ENCODE measurements around the gene RASAL2. TPM values are rescaled to one million over a fixed set of nuclear protein-coding genes. Genes with fewer than 3 reads are reported as not detected.

The RASAL2 gene
- total RNA-seq, 1 experiment from 2014 or later: 22.2 TPM

DNA sequence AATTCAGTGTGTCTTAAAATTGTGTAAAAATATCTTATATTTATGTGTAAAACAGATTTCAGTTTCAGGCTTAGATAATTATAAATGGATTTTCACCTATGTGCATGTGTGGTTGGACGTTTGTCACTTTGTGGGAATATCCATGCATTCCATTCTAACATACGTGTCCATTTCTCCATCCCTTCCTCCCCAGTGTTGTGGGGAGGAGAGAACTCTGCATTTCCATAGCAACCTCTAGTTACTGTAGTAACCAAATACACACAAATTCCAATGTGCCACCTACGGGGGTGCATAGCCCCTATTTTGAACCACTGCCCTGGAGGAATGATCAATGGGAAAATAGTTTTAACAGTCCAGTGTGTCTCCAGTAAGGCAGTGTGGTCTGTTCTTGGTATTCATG is 79.0 kb downstream of the RASAL2 start:
- H3K4me3 Mint-ChIP-seq: no peak overlapping the region
- Histone ChIP-seq H2BK120ac (ENCODE audit: low read depth, low read length, poor library complexity, severe bottlenecking) (no peak overlapping the region), H3K14ac (ENCODE audit: insufficient read depth, low read length) (no peak overlapping the region), H4K8ac (replicated peaks; ENCODE audit: insufficient read length, low read depth, low read length) (no peak overlapping the region), H3K79me1 (ENCODE audit: insufficient read depth, low read depth, low read length, poor library complexity, severe bottlenecking) (no peaks in the 10 kb centered on the region), H2AK5ac (ENCODE audit: insufficient read length, low read length) (no peak overlapping the region), H3K4me1 (ENCODE audit: insufficient read depth, low read length) (no peaks in the 10 kb centered on the region; the same call in 1 of the 2 replicates), H3K27ac (ENCODE audit: insufficient read length, low read depth, low read length) (no peak overlapping the region), H3K56ac (ENCODE audit: insufficient read length, low read depth, low read length) (no peak overlapping the region), H2AFZ (ENCODE audit: low read length) (no peak overlapping the region), H3K9me3 (ENCODE audit: control insufficient read depth, low read depth, low read length) (no peaks in the 10 kb centered on the region), H2BK12ac (ENCODE audit: insufficient read length, low read depth, low read length) (no peak overlapping the region), H4K20me1 (ENCODE audit: control insufficient read depth, insufficient read depth, insufficient read length) (no peaks in the 10 kb centered on the region), H2BK5ac (ENCODE audit: insufficient read length, low read length) (no peak overlapping the region), H3K4ac (ENCODE audit: low read depth, low read length) (no peak overlapping the region), H3T11ph (ENCODE audit: low read length) (no peak overlapping the region), H3K27me3 (ENCODE audit: insufficient read depth, low read length) (no peaks in the 10 kb centered on the region), H3K4me2 (ENCODE audit: insufficient read depth, insufficient read length, low read length) (no peak overlapping the region), H2BK15ac (ENCODE audit: low read depth, low read length) (no peak overlapping the region), H3K18ac (ENCODE audit: insufficient read length, low read depth, low read length) (no peak overlapping the region), H3K9ac (ENCODE audit: extremely low read depth, insufficient read length, low read length) (no peak overlapping the region), H4K5ac (ENCODE audit: insufficient read length, low read depth, low read length) (no peak overlapping the region), H3K23ac (ENCODE audit: insufficient read length, low read depth, low read length) (no peak overlapping the region), H3K23me2 (ENCODE audit: insufficient read length, low read depth, low read length, poor library complexity, severe bottlenecking) (no peaks in the 10 kb centered on the region), H3K79me2 (ENCODE audit: insufficient read depth, low read length) (peaks cover 2% of the 10 kb centered on the region; the same call in 1 of the 2 replicates), H2BK20ac (ENCODE audit: low read depth, low read length, poor library complexity, severe bottlenecking) (no peak overlapping the region), H4K91ac (ENCODE audit: insufficient read length, low read depth, low read length) (no peak overlapping the region)
- H3K9me3 Mint-ChIP-seq: no peaks in the 10 kb centered on the region
- no peak overlapping the region for H3K27ac Mint-ChIP-seq
- H3K36me3 Mint-ChIP-seq (ENCODE audit: insufficient read depth in 1 of 3, low read depth in 3 of 3): no peaks in the 10 kb centered on the region
- H3K27me3 Mint-ChIP-seq (ENCODE audit: low read depth): no peaks in the 10 kb centered on the region
- no CpG with 5 or more reads among the region's 3 CpGs for WGBS (ENCODE audit: extremely low coverage, insufficient read length, low lambda C conversion rate)
- TF ChIP-seq, protein P1, sequence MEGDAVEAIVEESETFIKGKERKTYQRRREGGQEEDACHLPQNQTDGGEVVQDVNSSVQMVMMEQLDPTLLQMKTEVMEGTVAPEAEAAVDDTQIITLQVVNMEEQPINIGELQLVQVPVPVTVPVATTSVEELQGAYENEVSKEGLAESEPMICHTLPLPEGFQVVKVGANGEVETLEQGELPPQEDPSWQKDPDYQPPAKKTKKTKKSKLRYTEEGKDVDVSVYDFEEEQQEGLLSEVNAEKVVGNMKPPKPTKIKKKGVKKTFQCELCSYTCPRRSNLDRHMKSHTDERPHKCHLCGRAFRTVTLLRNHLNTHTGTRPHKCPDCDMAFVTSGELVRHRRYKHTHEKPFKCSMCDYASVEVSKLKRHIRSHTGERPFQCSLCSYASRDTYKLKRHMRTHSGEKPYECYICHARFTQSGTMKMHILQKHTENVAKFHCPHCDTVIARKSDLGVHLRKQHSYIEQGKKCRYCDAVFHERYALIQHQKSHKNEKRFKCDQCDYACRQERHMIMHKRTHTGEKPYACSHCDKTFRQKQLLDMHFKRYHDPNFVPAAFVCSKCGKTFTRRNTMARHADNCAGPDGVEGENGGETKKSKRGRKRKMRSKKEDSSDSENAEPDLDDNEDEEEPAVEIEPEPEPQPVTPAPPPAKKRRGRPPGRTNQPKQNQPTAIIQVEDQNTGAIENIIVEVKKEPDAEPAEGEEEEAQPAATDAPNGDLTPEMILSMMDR (conservative IDR thresholded peaks at IDR 0.05): no peak
- DNase-seq: no peak
- peaks cover 3 to 7% of the 10 kb centered on the region in 2 experiments; a peak in 2 of 4 replicates for H3K4me1 Mint-ChIP-seq
